GM19351 (cell line): ENCODE data around the gene COL15A1.

Experiments
- ATAC-seq: cut with Tn5 transposase; IDR thresholded peaks from one replicate; pipeline ENCODE4 v1.9.1; 2021; ENCODE audit warnings: mild to moderate bottlenecking, moderate library complexity; ENCODE audit not compliant: unreplicated experiment

Gene COL15A1

GRCh38 chr9:98944057-98944733, 488 bp downstream of the COL15A1 start:
- ATAC-seq: no peak

GRCh38 chr9:98944734-98945074, 997 bp downstream of the COL15A1 start:
- no peak for ATAC-seq

GRCh38 chr9:98949565-98949964, 5.9 kb downstream of the COL15A1 start:
- no peak for ATAC-seq

- ATAC-seq: no peak
Observed at GRCh38 chr9:98950262-98950661, 6.6 kb downstream of the COL15A1 start.

- ATAC-seq: no peak
Observed at GRCh38 chr9:98951967-98952366, 8.3 kb downstream of the COL15A1 start.

- no peak for ATAC-seq
Observed at GRCh38 chr9:98953581-98954243, 10.0 kb downstream of the COL15A1 start.

- no peak for ATAC-seq
Observed at GRCh38 chr9:98954244-98954610, 10.5 kb downstream of the COL15A1 start.

GRCh38 chr9:98955259-98955658, 11.6 kb downstream of the COL15A1 start:
- ATAC-seq: no peak

GRCh38 chr9:98957826-98958225, 14.1 kb downstream of the COL15A1 start:
- no peak for ATAC-seq

GRCh38 chr9:98958271-98958984, 14.7 kb downstream of the COL15A1 start:
- ATAC-seq: no peak

- ATAC-seq: no peak
Observed at GRCh38 chr9:98960409-98960808, 16.7 kb downstream of the COL15A1 start.

GRCh38 chr9:98961513-98962180, 17.9 kb downstream of the COL15A1 start:
- ATAC-seq: no peak

GRCh38 chr9:98962181-98962560, 18.5 kb downstream of the COL15A1 start:
- no peak for ATAC-seq

- no peak for ATAC-seq
Observed at GRCh38 chr9:98962861-98963260, 19.2 kb downstream of the COL15A1 start.

GRCh38 chr9:98964201-98964600, 20.5 kb downstream of the COL15A1 start:
- ATAC-seq: no peak

GRCh38 chr9:98964911-98965336, 21.2 kb downstream of the COL15A1 start:
- no peak for ATAC-seq

- ATAC-seq: no peak
Observed at GRCh38 chr9:98966676-98967075, 23.0 kb downstream of the COL15A1 start.

- ATAC-seq: no peak
Observed at GRCh38 chr9:98967257-98967656, 23.6 kb downstream of the COL15A1 start.

- no peak for ATAC-seq
Observed at GRCh38 chr9:98967680-98968079, 24.0 kb downstream of the COL15A1 start.

- ATAC-seq: no peak
Observed at GRCh38 chr9:98968601-98969337, 25.1 kb downstream of the COL15A1 start.

- ATAC-seq: no peak
Observed at GRCh38 chr9:98970532-98971041, 26.9 kb downstream of the COL15A1 start.
